Measurements from ENCODE around the gene COA8. TPM values are rescaled to one million over a fixed set of nuclear protein-coding genes. Genes with fewer than 3 reads are reported as not detected.
A peak's percentile ranks its signal among the peaks of the same experiment; 100 is the strongest.

COA8 gene
- total and polyA plus RNA-seq, 2 of the 13 experiments (the other 11 are each of a cell fraction or from before 2014, with no cell fraction given) = 10.9 to 25.1 TPM

- TF ChIP-seq THAP7 (CRISPR knock-in tag; IDR thresholded peaks at IDR 0.05) (peak; percentile 81), ZFP90 (CRISPR knock-in tag; IDR thresholded peaks at IDR 0.05; ENCODE audit: borderline replicate concordance) (peak; percentile 9; the same call in 1 of the 2 replicates), YEATS4 (CRISPR knock-in tag; IDR thresholded peaks at IDR 0.05; ENCODE audit: borderline replicate concordance) (no peak), ZFAT (CRISPR knock-in tag; conservative IDR thresholded peaks at IDR 0.05) (no peak), HDAC1 (CRISPR knock-in tag; IDR thresholded peaks at IDR 0.05) (peak; percentile 75; the same call in 1 of the 2 replicates), MTA1 (CRISPR knock-in tag; IDR thresholded peaks at IDR 0.05; ENCODE audit: borderline replicate concordance) (peak; percentile 93), ZFP91 (CRISPR knock-in tag; IDR thresholded peaks at IDR 0.05; ENCODE audit: borderline replicate concordance) (peak; percentile 81; the same call in 1 of the 2 replicates), ETV5 (CRISPR knock-in tag; IDR thresholded peaks at IDR 0.05; ENCODE audit: borderline replicate concordance) (peak; percentile 39; the same call in 1 of the 2 replicates), NPAS2 (CRISPR knock-in tag; IDR thresholded peaks at IDR 0.05; ENCODE audit: borderline replicate concordance) (no peak), POGZ (CRISPR knock-in tag; IDR thresholded peaks at IDR 0.05) (no peak), ZBTB42 (CRISPR knock-in tag; IDR thresholded peaks at IDR 0.05) (no peak), BCL3 (CRISPR knock-in tag; IDR thresholded peaks at IDR 0.05) (no peak), HNF4G (IDR thresholded peaks at IDR 0.05; ENCODE audit: borderline replicate concordance, low read depth, low read length) (no peak), HNF4G (CRISPR knock-in tag; IDR thresholded peaks at IDR 0.05; ENCODE audit: borderline replicate concordance, low read depth) (0 out of 2 replicates have a peak, but pooled peaks have one; percentile 15), ELF1 (CRISPR knock-in tag; IDR thresholded peaks at IDR 0.05) (peak; percentile 27; the same call in 1 of the 2 replicates), ZNF34 (CRISPR knock-in tag; IDR thresholded peaks at IDR 0.05; ENCODE audit: borderline replicate concordance) (no peak), ZNF780A (CRISPR knock-in tag; IDR thresholded peaks at IDR 0.05) (no peak), EEA1 (CRISPR knock-in tag; IDR thresholded peaks at IDR 0.05; ENCODE audit: borderline replicate concordance) (no peak; the same call in 1 of the 2 replicates), SRY (CRISPR knock-in tag; IDR thresholded peaks at IDR 0.05) (0 out of 2 replicates have a peak, but pooled peaks have one; percentile 21)
- TF ChIP-seq, protein P1, sequence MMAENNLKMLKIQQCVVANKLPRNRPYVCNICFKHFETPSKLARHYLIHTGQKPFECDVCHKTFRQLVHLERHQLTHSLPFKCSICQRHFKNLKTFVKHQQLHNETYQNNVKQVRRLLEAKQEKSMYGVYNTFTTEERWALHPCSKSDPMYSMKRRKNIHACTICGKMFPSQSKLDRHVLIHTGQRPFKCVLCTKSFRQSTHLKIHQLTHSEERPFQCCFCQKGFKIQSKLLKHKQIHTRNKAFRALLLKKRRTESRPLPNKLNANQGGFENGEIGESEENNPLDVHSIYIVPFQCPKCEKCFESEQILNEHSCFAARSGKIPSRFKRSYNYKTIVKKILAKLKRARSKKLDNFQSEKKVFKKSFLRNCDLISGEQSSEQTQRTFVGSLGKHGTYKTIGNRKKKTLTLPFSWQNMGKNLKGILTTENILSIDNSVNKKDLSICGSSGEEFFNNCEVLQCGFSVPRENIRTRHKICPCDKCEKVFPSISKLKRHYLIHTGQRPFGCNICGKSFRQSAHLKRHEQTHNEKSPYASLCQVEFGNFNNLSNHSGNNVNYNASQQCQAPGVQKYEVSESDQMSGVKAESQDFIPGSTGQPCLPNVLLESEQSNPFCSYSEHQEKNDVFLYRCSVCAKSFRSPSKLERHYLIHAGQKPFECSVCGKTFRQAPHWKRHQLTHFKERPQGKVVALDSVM (CRISPR knock-in tag; IDR thresholded peaks at IDR 0.05) = peak; percentile 75
- TF ChIP-seq, protein P2, sequence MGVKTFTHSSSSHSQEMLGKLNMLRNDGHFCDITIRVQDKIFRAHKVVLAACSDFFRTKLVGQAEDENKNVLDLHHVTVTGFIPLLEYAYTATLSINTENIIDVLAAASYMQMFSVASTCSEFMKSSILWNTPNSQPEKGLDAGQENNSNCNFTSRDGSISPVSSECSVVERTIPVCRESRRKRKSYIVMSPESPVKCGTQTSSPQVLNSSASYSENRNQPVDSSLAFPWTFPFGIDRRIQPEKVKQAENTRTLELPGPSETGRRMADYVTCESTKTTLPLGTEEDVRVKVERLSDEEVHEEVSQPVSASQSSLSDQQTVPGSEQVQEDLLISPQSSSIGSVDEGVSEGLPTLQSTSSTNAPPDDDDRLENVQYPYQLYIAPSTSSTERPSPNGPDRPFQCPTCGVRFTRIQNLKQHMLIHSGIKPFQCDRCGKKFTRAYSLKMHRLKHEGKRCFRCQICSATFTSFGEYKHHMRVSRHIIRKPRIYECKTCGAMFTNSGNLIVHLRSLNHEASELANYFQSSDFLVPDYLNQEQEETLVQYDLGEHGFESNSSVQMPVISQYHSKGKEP (CRISPR knock-in tag; IDR thresholded peaks at IDR 0.05) = no peak
These were observed 13.1 kb upstream of the COA8 start (continued) for GRCh38 chr14:103549361-103550311.

Data from HepG2 (cell line).